Smooth muscle cell (in vitro differentiated cells): ENCODE results near the gene PLLP. TPM values are rescaled to one million over a fixed set of nuclear protein-coding genes. Genes with fewer than 3 reads are reported as not detected.

Source experiments
- DNase-seq: peaks from one replicate; lab custom pipeline; 2025; ENCODE audit not compliant: unreplicated experiment; lab: John Stamatoyannopoulos, UW
- H2AFZ ChIP-seq: fragments of 200-600 bp; sonication (generic); 2 replicates; pipeline ENCODE4 v1.6.0; 2016; ENCODE audit warnings: antibody characterized with exemption, low read depth, mild to moderate bottlenecking
- H3F3A ChIP-seq: fragments of 200-600 bp; sonication (generic); 2 replicates; pipeline ENCODE4 v1.6.0; 2017; ENCODE audit warnings: antibody characterized with exemption, low read depth
- H3K27ac ChIP-seq: fragments of 200-600 bp; sonication (generic); 2 replicates; pipeline ENCODE4 v1.5.1; 2016; ENCODE audit warnings: low read depth, mild to moderate bottlenecking
- H3K27me3 ChIP-seq: fragments of 200-600 bp; sonication (generic); 2 replicates; pipeline ENCODE4 v1.6.1; 2016; ENCODE audit warnings: low read depth, mild to moderate bottlenecking
- H3K36me3 ChIP-seq: fragments of 200-600 bp; sonication (generic); 2 replicates; pipeline ENCODE4 v1.5.1; 2016; ENCODE audit warnings: low read depth
- H3K4me1 ChIP-seq: fragments of 200-600 bp; sonication (generic); 2 replicates; pipeline ENCODE4 v1.5.1; 2016; ENCODE audit warnings: low read depth
- H3K4me2 ChIP-seq: fragments of 200-600 bp; sonication (generic); 2 replicates; pipeline ENCODE4 v1.6.0; 2016; ENCODE audit warnings: mild to moderate bottlenecking
- H3K4me3 ChIP-seq: fragments of 200-600 bp; sonication (generic); 2 replicates; pipeline ENCODE4 v1.5.1; 2016; ENCODE audit warnings: mild to moderate bottlenecking
- H3K79me2 ChIP-seq: fragments of 200-600 bp; sonication (generic); 2 replicates; pipeline ENCODE4 v1.6.0; 2016; ENCODE audit warnings: low read depth, mild to moderate bottlenecking
- H3K9ac ChIP-seq: fragments of 200-600 bp; sonication (generic); 2 replicates; pipeline ENCODE4 v1.6.0; 2016; ENCODE audit warnings: low read depth
- H3K9me3 ChIP-seq: fragments of 200-600 bp; sonication (generic); replicated peaks from 2 replicates; pipeline ENCODE4 v1.5.1; 2016; ENCODE audit warnings: low read depth
- H4K20me1 ChIP-seq: fragments of 200-600 bp; sonication (generic); 2 replicates; pipeline ENCODE4 v1.6.0; 2016; ENCODE audit warnings: low read depth
- WGBS: methylation state at CpG from one replicate; pipeline ENCODE4 v1.1.7; 2016; ENCODE audit warnings: low lambda C conversion rate; 5-methylcytosine and 5-hydroxymethylcytosine counted together
- polyA plus RNA-seq: library from polyadenylated mRNA; unstranded; fragments of >200 nt; fragmentation: Nextera tagmentation; extraction: Ambion mirVana; gene quantifications from 2 replicates; pipeline ENCODE4 v1.2.1, GENCODE V29; 2016
- total RNA-seq: library from RNA; depleted of rRNA; stranded (reverse); fragments of >200 nt; gene quantifications from 2 replicates; pipeline ENCODE4 v1.2.3, GENCODE V29; 2014
- TF ChIP-seq, protein P1 (sequence below): fragments of 200-600 bp; sonication (generic); IDR thresholded peaks from 2 replicates; pipeline ENCODE4 v1.5.1; 2017; ENCODE audit warnings: borderline replicate concordance, mild to moderate bottlenecking, antibody characterized with exemption; ENCODE audit not compliant: insufficient read depth, poor library complexity, severe bottlenecking

The PLLP gene
- total and polyA plus RNA-seq, 2 experiments from 2014 or later: 0.59 TPM; not detected in 1

DNA sequence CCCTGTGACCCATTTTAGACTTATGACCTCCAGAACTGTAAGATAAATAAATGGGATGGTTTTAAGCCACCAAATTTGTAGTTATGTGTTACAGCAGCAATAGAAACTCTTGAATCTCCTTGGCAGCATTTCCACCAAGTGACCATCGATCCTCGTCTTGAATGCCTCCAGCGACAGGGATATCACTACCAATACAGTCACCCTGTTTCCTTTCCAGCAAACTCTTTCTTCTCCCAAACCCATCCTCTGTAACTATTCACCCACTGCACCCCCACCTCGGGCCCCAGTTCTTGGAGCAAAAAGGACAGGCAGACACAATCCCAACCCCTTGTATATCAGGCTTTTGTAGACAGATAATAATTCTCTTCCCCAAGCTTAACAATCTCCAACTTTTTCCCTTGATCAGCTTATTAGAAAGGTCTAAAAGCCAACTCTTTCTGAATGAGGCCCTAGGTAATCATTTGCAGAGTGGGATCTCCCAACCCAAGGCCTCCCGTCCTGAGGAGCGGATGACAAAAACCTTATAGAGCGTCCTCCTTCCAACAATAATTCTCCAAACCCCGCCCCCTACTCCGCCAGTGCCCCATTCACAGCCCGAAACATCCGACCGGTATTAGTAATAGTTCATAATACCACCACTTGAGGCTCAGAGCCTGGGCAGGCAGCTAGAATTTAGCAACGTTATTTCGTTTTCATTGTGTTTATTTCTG lies 14.7 kb upstream of the PLLP start:
- Histone ChIP-seq H3F3A (no peaks in the 10 kb centered on the region), H3K9me3 (no peaks in the 10 kb centered on the region), H3K4me1 (no peaks in the 10 kb centered on the region), H3K79me2 (no peaks in the 10 kb centered on the region), H4K20me1 (no peaks in the 10 kb centered on the region), H3K27me3 (no peaks in the 10 kb centered on the region), H3K36me3 (no peaks in the 10 kb centered on the region), H3K9ac (peak overlapping the region; percentile 11), H3K4me2 (peak overlapping the region; percentile 83), H3K4me3 (peak overlapping the region; percentile 68), H2AFZ (peak overlapping the region; percentile 89), H3K27ac (peak overlapping the region; percentile 72)
- 24% methylated on average over 14 of the region's 14 CpGs for WGBS
- peak; percentile 64 for DNase-seq
- TF ChIP-seq, protein P1, sequence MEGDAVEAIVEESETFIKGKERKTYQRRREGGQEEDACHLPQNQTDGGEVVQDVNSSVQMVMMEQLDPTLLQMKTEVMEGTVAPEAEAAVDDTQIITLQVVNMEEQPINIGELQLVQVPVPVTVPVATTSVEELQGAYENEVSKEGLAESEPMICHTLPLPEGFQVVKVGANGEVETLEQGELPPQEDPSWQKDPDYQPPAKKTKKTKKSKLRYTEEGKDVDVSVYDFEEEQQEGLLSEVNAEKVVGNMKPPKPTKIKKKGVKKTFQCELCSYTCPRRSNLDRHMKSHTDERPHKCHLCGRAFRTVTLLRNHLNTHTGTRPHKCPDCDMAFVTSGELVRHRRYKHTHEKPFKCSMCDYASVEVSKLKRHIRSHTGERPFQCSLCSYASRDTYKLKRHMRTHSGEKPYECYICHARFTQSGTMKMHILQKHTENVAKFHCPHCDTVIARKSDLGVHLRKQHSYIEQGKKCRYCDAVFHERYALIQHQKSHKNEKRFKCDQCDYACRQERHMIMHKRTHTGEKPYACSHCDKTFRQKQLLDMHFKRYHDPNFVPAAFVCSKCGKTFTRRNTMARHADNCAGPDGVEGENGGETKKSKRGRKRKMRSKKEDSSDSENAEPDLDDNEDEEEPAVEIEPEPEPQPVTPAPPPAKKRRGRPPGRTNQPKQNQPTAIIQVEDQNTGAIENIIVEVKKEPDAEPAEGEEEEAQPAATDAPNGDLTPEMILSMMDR: no peak

DNA sequence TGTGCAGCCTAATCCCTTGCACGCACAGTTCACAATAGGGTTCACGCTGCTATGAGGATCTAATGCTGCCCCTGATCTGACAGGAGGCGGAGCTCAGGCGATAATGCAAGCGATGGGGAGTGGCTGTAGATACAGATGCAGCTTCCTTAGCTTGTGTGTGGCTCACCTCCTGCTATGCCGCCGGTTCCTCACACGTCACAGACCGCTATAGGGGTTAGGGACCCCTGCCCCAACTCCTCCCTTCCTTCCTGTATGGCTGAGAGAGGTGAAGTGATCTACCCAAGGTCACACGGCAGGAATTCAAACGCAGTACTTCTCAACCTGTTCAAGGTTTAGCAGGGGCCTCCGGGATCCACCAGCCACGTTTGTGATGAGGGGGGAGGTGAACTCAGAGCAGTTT lies 13.4 kb upstream of the PLLP start:
- no peaks in the 10 kb centered on the region for H3F3A ChIP-seq
- H3K4me3 ChIP-seq: no peak overlapping the region
- H4K20me1 ChIP-seq: no peaks in the 10 kb centered on the region
- H3K9ac ChIP-seq: no peak overlapping the region
- no peak overlapping the region for H3K27ac ChIP-seq
- H2AFZ ChIP-seq: no peak overlapping the region
- H3K9me3 ChIP-seq: no peaks in the 10 kb centered on the region
- H3K79me2 ChIP-seq: no peaks in the 10 kb centered on the region
- DNase-seq: no peak
- TF ChIP-seq, protein P1: no peak
- 64% methylated on average over 13 of the region's 13 CpGs for WGBS
- H3K4me1 ChIP-seq: no peaks in the 10 kb centered on the region
- no peaks in the 10 kb centered on the region for H3K36me3 ChIP-seq
- H3K27me3 ChIP-seq: no peaks in the 10 kb centered on the region
- no peak overlapping the region for H3K4me2 ChIP-seq

DNA sequence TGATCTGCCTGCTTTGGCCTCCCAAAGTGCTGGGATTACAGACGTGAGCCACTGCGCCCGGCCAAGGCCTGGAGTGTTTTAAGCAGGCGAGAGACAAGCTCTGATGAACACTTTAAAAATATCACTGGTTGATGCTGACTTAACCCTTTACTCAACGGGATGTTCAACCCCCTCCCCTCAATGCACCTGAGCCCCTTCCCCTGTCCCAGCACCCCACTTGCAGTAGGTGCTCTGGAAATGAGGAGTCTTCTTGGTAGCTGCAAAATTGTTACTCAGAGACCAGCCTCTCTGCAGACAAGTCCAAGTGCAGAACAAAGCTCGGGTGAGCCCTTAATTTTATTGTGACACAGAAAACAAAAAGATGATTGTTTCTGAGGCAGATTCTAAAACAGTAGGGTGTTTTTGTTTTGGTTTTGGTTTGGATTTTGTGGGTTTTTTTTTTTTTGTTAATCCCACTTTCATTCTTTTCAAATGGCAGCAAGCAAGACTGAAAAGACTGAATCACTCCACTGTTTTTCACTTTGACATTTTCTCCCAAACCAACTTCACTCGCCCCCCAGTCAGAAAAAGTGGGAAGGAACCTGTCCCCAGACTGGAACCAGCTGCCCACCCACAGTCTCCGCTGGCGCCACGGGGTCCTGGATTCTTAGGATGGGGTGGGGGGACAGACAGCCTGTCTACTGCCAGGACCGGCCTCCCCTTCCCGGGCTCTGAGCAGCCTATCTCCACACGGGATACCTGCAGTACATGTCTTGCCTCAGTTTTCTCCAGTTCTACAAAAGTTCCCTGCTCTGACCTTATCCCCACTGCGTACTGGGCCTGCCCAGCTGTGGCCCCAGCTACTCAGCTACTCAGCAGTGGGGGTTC lies 5.2 kb upstream of the PLLP start:
- TF ChIP-seq, protein P1: no peak
- Histone ChIP-seq H3K79me2 (no peaks in the 10 kb centered on the region), H3K9ac (no peak overlapping the region), H3K4me1 (no peaks in the 10 kb centered on the region), H3K4me2 (no peak overlapping the region), H3K36me3 (no peaks in the 10 kb centered on the region), H3K9me3 (no peaks in the 10 kb centered on the region), H3F3A (no peaks in the 10 kb centered on the region), H3K4me3 (no peak overlapping the region), H4K20me1 (no peaks in the 10 kb centered on the region), H2AFZ (no peak overlapping the region), H3K27ac (no peak overlapping the region), H3K27me3 (peaks cover under 1% of the 10 kb centered on the region)
- 79% methylated on average over 14 of the region's 14 CpGs for WGBS
- DNase-seq: no peak
